Astrocyte of the spinal cord (primary cell): Measurements from ENCODE around the gene SPINT2.
"Not testable (repeated sequence)": the region's sequence is repeated elsewhere in the genome, so short reads cannot be mapped to it uniquely, and the experiment has no call there.

Experiments
- DNase-seq: peaks from one replicate; pipeline ENCODE4 v3.0.0; 2011; ENCODE audit warnings: low read depth, low spot score
- H3K4me3 ChIP-seq: 2 replicates; pipeline ENCODE4 v1.5.1; 2011; ENCODE audit warnings: low read depth, mild to moderate bottlenecking, low read length, moderate library complexity
- in situ Hi-C: cut with HindIII; loops from 2 replicates; pipeline ENCODE4 v1.10.0; 2017; ENCODE audit warnings: low sequenced_read_pairs
- TF ChIP-seq, protein P1 (sequence below): IDR thresholded peaks from 2 replicates; pipeline ENCODE4 v1.5.1; 2012; ENCODE audit warnings: low read depth, mild to moderate bottlenecking, low read length, inconsistent platforms

The SPINT2 gene

DNA sequence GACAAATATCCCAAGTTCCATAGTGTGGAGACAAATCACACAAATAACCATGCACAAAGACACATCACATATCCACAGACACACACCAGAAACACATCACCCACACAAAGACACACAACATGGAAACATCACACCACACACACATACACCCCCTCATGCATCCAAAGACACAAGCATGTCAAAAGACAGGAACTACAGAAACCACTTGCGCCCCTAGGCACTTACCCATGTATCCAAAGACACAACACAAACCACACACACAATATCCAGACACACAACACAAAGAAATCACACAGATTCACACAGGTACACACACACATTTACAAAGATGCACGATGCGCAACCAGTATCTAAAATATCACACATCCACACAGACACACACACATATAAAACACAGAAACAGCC lies 41.3 kb upstream of the SPINT2 start:
- TF ChIP-seq, protein P1, sequence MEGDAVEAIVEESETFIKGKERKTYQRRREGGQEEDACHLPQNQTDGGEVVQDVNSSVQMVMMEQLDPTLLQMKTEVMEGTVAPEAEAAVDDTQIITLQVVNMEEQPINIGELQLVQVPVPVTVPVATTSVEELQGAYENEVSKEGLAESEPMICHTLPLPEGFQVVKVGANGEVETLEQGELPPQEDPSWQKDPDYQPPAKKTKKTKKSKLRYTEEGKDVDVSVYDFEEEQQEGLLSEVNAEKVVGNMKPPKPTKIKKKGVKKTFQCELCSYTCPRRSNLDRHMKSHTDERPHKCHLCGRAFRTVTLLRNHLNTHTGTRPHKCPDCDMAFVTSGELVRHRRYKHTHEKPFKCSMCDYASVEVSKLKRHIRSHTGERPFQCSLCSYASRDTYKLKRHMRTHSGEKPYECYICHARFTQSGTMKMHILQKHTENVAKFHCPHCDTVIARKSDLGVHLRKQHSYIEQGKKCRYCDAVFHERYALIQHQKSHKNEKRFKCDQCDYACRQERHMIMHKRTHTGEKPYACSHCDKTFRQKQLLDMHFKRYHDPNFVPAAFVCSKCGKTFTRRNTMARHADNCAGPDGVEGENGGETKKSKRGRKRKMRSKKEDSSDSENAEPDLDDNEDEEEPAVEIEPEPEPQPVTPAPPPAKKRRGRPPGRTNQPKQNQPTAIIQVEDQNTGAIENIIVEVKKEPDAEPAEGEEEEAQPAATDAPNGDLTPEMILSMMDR: no peak
- in situ Hi-C loops: no loop called here
- H3K4me3 ChIP-seq: no peak overlapping the region
- DNase-seq: no peak

GRCh38 chr19:38223617-38224013 lies 40.8 kb upstream of the SPINT2 start:
- DNase-seq: no peak
- in situ Hi-C loops: no loop called here
- H3K4me3 ChIP-seq: peak overlapping the region; percentile 55
- TF ChIP-seq, protein P1: no peak

DNA sequence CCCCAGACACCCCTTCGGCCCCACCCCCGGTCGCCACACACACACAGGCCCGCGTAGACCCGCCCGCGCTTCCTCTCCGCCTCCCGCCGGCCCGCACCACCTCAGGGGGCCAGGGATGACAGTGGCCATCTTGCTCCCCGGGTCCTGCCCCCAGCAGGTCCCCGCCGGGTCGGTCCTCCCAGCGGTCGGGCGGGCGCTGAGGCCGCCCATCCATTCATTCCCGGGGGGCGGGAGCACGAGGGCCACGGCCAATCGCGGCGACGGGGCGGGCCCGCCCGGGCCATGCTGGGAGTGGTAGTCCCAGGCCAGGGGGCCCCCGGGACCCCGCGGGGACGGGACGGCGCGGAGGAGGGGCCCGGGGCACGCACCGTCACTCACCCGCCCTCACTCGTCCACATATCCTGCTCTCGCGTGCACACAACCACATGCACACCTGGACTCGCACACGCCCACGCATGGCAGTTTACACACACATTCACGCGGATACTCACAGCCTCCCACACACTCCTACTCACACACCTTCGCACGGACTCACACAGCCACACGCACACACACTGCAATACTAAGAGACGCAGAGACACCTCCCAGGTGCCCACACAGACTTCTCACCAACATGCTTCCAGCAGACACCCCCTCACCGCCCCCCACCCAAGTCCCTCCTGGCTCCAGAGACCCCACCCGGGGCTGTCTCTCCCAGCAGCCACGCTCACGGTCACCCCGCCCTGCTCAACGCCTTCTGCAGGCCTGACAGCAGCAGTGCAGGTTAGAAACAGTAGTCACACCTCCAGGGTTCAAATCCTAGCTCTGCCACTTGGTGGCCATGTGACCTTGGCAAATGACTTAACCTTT lies 40.1 kb upstream of the SPINT2 start, which contains the start of gene DPF1:
Gene DPF1, minus strand, starts transcription at position 209 of the 849 bp plus-strand sequence. Its CDS starts 80 bp downstream, at position 129.
- TF ChIP-seq, protein P1: peak; percentile 15
- DNase-seq: peak; percentile 62
- in situ Hi-C loops: no loop called here
- peak within 1 kb of the TSS; percentile 55 for H3K4me3 ChIP-seq

- H3K4me3 ChIP-seq, DNase-seq, in situ Hi-C loops: not testable (repeated sequence)
Measured at GRCh38 chr19:38224863-38225218, 39.5 kb upstream of the SPINT2 start.

GRCh38 chr19:38227287-38228004 lies 36.9 kb upstream of the SPINT2 start:
- in situ Hi-C loops: no loop called here
- DNase-seq: no peak
- TF ChIP-seq, protein P1: no peak
- H3K4me3 ChIP-seq: no peak overlapping the region

- TF ChIP-seq, protein P1: no peak
- no peak overlapping the region for H3K4me3 ChIP-seq
- DNase-seq: no peak
- in situ Hi-C loops: no loop called here
Measured at GRCh38 chr19:38228005-38228377, 36.4 kb upstream of the SPINT2 start.
